Upper lobe of left lung (tissue), 4 donors: ENCODE results near the gene PPM1M.

Experiments
- EP300 ChIP-seq, 4 donors: sonication (generic); formaldehyde crosslinking; IDR thresholded peaks; one replicate each; pipeline ENCODE4 v1.5.1; 2017; ENCODE audit warnings: antibody characterized with exemption in 4 of 4, control low read depth in 2 of 4
- POLR2A ChIP-seq, 4 donors: fragments of 450-650 bp; IDR thresholded peaks; one replicate each; pipeline ENCODE4 v1.5.1; 2016 to 2017; ENCODE audit warnings: antibody characterized with exemption in 4 of 4, mild to moderate bottlenecking in 2 of 4
- POLR2AphosphoS5 ChIP-seq, 2 donors: sonication (generic); formaldehyde crosslinking; IDR thresholded peaks; one replicate each; pipeline ENCODE4 v1.5.1; 2017; ENCODE audit warnings: antibody characterized with exemption in 2 of 2
- TF ChIP-seq, protein P1 (sequence below), 6 experiments: fragments of 450-650 bp in 4 of 6; fragments of 200-600 bp in 2 of 6; sonication (generic) in 2 of 6; IDR thresholded peaks; one replicate each; pipeline ENCODE4 v1.5.1; 2016 to 2019; ENCODE audit warnings: antibody characterized with exemption in 6 of 6

DNA sequence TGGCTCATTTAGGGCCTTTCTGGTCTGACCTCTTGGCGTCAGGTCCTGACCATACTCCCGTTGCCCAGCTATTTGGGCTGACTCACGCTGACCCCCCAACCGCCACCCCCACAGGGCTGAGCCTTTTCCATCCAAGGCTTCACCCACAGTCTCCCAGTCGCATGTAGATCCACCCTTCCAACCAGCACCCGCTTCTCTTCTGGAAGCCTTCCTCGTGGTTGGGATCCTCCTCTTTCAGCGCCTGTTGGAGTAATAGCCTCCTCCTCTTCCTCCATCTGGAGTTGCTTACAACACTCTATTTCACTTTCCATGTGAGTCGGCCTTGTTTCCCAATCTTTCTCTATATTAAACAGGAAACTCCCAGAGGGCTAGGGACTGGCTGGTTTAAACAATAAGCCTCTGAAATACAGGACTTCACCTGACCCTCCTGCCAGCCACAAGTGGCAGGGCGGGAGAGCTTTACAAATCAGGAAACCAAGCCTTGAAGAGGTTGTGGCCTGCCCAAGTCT, 49.7 kb upstream of the PPM1M start:
- peak in 1 of 2 donors; percentile 35 for TF ChIP-seq POLR2AphosphoS5 (IDR thresholded peaks at IDR 0.05)
- TF ChIP-seq, protein P1, sequence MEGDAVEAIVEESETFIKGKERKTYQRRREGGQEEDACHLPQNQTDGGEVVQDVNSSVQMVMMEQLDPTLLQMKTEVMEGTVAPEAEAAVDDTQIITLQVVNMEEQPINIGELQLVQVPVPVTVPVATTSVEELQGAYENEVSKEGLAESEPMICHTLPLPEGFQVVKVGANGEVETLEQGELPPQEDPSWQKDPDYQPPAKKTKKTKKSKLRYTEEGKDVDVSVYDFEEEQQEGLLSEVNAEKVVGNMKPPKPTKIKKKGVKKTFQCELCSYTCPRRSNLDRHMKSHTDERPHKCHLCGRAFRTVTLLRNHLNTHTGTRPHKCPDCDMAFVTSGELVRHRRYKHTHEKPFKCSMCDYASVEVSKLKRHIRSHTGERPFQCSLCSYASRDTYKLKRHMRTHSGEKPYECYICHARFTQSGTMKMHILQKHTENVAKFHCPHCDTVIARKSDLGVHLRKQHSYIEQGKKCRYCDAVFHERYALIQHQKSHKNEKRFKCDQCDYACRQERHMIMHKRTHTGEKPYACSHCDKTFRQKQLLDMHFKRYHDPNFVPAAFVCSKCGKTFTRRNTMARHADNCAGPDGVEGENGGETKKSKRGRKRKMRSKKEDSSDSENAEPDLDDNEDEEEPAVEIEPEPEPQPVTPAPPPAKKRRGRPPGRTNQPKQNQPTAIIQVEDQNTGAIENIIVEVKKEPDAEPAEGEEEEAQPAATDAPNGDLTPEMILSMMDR (IDR thresholded peaks at IDR 0.05) = no peak
- TF ChIP-seq POLR2A (IDR thresholded peaks at IDR 0.05) = peak in 1 of 4 donors; percentile 39
- peak in 1 of 4 donors; percentile 65 for TF ChIP-seq EP300 (IDR thresholded peaks at IDR 0.05)
